Large intestine (tissue), 1 donor: Measurements from ENCODE around the gene DMP1. TPM values are rescaled to one million over a fixed set of nuclear protein-coding genes. Genes with fewer than 3 reads are reported as not detected.

Experiments used
- polyA plus RNA-seq: library from polyadenylated mRNA; unstranded; fragments of 120-200 nt; gene quantifications from one replicate; pipeline ENCODE4 v1.2.1, GENCODE V29; 2013

Gene DMP1
- polyA plus RNA-seq, 1 donor: not detected

Other genes starting within 250 kb of the DMP1 start
- 71.8 TPM for gene NUDT9, start 227.7 kb upstream of the DMP1 start, polyA plus RNA-seq
- gene SPARCL1, start 120.9 kb upstream of the DMP1 start, polyA plus RNA-seq: 154 TPM
- gene DSPP, start 41.8 kb upstream of the DMP1 start, polyA plus RNA-seq: 0.01 TPM
- gene IBSP, start 149.3 kb downstream of the DMP1 start, polyA plus RNA-seq: 0.03 TPM
- gene MEPE, start 182.7 kb downstream of the DMP1 start, polyA plus RNA-seq: not detected